ENCODE data around the gene ZSWIM5.
"Not testable (repeated sequence)": the region's sequence is repeated elsewhere in the genome, so short reads cannot be mapped to it uniquely, and the experiment has no call there.

ZSWIM5 gene

DNA sequence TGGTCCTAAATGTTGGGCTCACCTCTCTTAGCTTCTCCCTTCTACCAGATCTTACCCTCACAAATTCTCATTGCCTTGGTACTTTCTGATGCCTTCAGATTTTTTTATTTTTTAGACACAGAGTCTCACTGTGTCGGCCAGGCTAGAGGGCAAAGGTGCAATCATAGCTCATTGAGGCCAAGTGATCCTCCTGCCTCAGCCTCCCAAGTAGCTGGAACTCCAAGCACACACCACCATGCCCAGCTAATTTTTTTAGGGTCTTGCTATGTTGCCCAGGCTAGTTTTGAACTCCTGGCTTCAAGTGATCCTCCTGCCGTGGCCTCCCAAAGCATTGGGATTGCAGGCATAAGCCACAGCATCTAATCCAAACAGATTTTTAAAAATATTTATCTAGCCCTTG lies 69.4 kb downstream of the ZSWIM5 start:
- DNase-seq, result no peak

DNA sequence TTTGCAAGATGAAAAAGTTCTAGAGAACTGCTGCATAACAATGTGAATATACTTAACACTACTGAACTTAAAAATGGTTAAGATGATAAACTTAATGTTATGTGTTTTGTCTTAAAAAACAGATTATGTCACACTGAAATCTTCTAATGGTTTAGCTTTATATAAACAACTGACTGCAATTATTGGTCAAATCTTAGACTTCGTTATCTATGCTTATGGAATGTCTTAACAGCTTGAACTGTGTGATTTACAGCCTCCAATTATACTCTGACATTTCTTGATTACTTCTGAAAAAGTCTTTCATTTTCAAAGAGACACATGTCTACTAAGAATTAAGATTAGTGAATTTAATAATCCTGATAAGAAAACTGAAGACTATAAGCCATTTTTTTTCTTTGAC lies 71.1 kb downstream of the ZSWIM5 start:
- DNase-seq, result no peak

- DNase-seq, result no peak
Observed at GRCh38 chr1:45134461-45134873, 71.9 kb downstream of the ZSWIM5 start.

DNA sequence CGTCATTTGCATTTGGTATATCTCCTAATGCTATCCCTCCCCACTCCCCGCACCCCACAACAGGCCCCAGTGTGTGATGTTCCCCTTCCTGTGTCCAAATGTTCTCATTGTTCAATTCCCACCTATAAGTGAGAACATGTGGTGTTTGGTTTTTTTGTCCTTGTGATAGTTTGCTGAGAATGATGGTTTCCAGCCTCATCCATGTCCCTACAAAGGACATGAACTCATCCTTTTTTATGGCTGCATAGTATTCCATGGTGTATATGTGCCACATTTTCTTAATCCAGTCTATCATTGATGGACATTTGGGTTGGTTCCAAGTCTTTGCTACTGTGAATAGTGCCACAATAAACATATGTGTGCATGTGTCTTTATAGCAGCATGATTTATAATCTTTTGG lies 73.7 kb downstream of the ZSWIM5 start:
- DNase-seq, result not testable (repeated sequence)

DNA sequence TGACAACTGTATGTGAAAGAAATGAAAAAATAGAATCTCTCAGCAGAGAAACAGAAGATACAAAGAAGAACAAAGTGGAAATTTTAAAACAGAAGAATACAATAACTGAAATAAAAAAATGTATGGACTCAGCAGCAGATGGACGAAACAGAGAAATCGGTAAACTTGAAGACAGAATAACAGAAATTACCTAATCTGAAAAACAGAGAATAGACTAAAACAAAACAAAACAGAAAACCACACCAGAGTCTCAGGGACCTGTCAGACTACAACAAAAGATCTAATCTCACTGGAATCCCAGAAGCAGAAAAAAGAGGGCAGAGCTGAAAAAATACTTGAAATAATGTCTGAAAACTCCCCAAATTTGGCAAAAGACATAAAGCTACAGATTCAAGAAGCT lies 83.0 kb downstream of the ZSWIM5 start:
- DNase-seq, result no peak

DNA sequence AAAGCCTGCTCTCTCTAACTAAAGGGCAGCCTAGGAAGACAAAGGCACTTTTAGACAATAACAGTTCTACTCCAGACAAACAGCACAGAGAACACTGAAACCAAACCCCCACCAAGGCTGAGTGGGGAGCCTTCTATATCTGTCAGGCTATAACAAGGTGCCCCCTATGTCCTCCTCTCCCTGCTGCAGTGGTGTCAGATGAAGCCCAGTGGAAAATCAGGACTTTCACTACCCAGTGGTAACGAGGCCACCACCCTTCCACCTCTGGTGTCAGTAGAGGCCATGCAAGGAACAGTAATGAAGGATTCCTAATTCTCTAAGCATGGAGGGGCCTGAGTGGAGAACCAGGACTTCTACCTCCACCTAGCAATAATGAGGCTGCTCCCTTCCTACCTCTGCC lies 83.7 kb downstream of the ZSWIM5 start:
- no peak for DNase-seq

GRCh38 chr1:45117766-45118165 lies 88.6 kb downstream of the ZSWIM5 start:
- no peak for DNase-seq

GRCh38 chr1:45116820-45117219 lies 89.6 kb downstream of the ZSWIM5 start:
- no peak for DNase-seq

GRCh38 chr1:45116340-45116739 lies 90.1 kb downstream of the ZSWIM5 start:
- no peak for DNase-seq

- DNase-seq, result not testable (repeated sequence)
Observed at GRCh38 chr1:45115198-45115597, 91.2 kb downstream of the ZSWIM5 start.

DNA sequence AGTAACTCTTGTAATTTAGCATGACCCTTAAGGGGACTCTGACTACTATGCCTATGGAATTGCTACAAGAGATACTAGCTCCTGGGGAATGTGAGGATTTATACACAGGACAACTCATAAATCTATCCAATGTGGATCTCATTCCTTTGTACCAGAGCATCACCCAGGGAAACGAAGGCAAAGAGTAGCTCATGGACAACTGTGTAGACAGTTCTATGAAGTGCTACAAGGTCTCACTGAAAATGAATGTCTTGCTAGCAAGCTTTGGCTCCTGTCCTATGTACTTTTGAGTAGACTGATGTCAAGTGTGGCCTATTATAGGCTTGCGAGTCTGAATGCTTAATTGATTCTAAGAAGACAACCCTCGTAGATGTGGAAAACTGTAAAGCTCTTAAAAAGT lies 93.7 kb downstream of the ZSWIM5 start:
- no peak for DNase-seq

GRCh38 chr1:45111239-45111638 lies 95.2 kb downstream of the ZSWIM5 start:
- no peak for DNase-seq

- DNase-seq, result no peak
Observed at GRCh38 chr1:45107782-45108181, 98.6 kb downstream of the ZSWIM5 start.

GRCh38 chr1:45106864-45107263 lies 99.5 kb downstream of the ZSWIM5 start:
- not testable (repeated sequence) for DNase-seq

GRCh38 chr1:45106156-45106545 lies 100.3 kb downstream of the ZSWIM5 start:
- not testable (repeated sequence) for DNase-seq

GRCh38 chr1:45105486-45106155 lies 100.8 kb downstream of the ZSWIM5 start:
- DNase-seq, result not testable (repeated sequence)

DNA sequence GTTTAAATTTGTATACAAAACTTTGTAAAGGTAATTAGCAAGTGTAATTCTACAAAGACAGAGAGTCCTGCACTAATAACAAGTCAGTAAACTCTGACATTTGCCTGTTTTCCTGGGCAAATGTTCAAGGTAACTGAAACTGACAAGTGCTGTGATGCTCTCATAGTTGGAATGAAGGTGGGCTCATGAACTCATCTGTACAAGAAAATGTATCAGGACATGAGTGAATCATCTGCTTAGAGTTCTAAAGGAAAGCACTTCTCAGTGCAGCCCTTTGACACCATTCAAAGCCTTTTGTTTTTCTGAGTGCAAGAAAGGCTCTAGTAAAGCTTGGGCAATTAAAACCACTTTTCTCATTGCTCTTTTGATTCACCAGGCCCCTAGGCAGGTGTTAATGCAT lies 102.9 kb downstream of the ZSWIM5 start:
- no peak for DNase-seq

DNA sequence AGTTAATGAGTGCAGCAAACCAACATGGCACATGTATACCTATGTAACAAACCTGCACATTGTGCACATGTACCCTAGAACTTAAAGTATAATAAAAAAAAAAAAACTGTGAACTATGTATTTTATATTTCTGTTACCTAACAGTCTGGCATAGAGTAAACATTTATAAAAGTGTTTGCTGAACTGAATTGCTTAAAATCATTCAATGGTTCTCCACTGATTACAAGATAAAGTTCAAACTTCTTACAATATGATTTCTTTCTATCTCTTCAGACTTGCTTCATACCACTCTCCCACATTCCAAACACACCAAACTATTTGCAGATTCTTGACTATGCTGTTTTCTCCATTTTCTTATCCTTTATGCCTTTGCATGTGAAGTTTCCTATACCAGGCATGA lies 104.5 kb downstream of the ZSWIM5 start:
- DNase-seq, result no peak

DNA sequence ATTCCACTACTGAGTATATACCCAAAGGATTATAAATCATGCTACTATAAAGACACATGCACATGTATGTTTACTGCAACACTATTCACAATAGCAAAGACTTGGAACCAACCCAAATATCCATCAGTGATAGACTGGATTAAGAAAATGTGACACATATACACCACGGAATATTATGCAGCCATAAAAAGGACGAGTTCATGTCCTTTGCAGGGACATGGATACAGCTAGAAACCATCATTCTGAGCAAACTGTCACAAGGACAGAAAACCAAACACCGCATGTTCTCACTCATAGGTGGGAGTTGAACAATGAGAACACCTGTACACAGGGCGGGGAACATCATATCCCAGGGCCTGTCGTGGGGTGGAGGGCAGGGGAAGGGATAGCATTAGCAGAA lies 104.9 kb downstream of the ZSWIM5 start:
- not testable (repeated sequence) for DNase-seq

DNA sequence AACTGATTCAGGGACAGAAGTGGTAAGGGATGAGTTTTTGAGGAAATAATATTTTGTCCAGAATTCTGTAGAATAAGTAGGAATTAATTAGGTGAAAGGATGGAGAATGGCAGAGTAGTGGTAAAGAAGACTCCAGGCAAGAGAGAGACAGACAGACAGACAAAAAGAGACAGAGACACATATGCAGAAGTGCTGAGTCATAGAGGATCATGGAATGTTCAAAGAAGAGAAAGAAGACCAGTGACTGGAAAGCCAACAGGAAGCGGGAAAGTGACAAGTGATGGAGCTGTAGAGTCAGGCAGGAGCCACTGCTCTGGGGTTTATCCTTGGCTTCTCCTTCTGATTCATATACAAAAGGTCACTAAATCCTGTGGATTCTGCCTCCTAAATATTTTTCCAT lies 108.5 kb downstream of the ZSWIM5 start:
- DNase-seq, result no peak

DNA sequence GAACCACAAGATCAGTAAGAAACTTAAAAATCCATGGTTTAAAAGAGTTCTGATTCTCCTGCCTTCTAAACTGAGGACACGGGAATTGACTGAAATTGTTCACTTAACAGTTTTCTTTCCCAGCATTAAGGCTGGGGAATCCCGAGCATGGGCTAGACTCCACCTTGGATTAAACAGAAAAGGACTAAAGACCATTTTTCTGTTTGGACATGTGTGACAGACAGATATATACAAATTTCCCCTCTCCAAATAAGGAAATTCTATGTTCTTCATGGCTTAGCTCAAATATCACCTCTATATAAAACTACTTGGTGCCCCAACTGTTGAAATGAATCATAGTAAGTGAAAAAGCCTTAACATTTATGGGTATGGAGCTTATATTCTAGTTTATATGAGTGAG lies 109.3 kb downstream of the ZSWIM5 start:
- DNase-seq, result no peak

DNA sequence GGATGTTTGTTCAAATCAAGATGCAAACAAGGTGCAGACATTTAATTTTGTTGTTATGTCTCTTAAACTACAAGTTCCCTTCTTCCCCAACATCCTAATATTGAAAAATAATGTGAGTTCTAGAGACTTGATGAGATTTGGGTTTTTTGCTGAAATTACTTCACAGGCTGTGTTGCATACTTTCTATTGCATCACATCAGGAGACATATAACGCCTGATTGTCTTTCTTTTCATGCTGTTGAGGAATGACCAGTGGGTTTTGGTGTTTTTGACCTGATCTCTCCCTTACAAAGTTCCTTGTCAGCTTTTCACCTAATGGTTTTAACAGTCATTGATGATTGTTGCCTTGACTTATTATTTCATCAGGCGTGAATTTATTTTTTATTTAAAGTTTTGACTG lies 111.0 kb downstream of the ZSWIM5 start:
- no peak for DNase-seq

- DNase-seq, result not testable (repeated sequence)
Observed at GRCh38 chr1:45094371-45094770, 112.0 kb downstream of the ZSWIM5 start.

DNA sequence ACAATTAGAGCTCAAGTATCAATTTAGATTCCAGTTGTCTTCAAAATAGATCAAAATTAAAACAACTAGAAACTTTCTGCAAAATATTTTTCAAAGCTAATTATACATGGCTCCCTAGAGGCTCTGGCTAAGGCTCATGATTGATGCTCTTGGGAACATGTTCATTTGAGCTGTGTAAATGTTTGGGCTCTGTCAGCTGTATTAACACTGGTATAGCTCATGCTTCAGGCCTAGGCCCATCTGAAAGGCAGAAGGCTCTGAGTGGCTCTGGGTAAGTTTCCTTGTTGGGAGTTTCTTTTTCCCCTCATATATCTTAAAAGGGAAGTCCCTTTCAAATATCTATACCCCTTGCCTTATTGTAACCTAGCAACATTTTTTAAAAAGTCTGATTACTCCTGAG lies 113.1 kb downstream of the ZSWIM5 start:
- DNase-seq, result no peak

DNA sequence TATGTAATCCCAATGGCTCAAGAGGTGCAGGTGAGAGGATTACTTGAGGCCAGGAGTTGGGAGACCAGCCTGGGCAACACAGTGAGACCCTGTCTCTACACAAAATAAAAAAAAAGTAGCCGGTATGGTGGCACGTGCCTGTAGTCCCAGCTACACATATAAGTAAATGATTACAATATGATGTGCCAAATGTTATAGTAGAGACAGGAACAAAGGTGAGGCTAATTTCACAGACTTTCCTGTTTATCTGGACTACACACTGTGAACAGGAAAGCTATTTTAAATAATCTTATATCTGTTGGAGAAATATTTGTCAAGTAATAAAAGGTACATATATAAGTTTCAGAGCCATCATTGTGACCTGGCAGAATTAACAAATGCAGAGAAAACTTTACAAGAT lies 116.7 kb downstream of the ZSWIM5 start:
- DNase-seq, result no peak

DNA sequence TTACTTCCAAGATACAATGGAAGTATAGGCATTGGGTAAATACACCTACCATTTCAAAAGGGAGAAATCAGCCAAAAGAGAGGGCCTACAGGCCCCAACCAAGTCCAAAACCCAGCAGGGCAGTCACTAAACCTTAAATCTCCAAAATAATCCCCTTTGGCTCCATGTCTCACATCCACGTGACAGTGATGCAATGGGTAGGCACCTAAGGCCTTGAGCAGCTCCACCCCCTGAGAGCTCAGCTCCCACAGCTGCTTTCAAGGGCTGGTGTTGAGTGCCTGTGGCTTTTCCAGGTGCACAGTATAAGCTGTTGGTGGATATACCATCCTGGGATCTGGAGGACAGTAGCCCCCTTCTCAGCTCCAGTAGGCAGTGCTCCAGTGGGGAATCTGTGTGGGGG lies 121.8 kb downstream of the ZSWIM5 start:
- DNase-seq, result no peak
